Left ventricle myocardium inferior (tissue), 1 donor: ENCODE measurements around the gene TMEM132C. TPM values are rescaled to one million over a fixed set of nuclear protein-coding genes. Genes with fewer than 3 reads are reported as not detected.

Experiments used
- DNase-seq: peaks from one replicate; pipeline ENCODE4 v3.0.0-alpha.2; 2020
- H3K27ac ChIP-seq: fragments of 200-600 bp; replicated peaks from 2 replicates; pipeline ENCODE4 v1.8.0; 2021
- H3K27me3 ChIP-seq: fragments of 200-600 bp; 2 replicates; pipeline ENCODE4 v1.8.0; 2021; ENCODE audit warnings: low read depth
- H3K36me3 ChIP-seq: fragments of 200-600 bp; 2 replicates; pipeline ENCODE4 v1.8.0; 2021
- H3K4me1 ChIP-seq: fragments of 200-600 bp; 2 replicates; pipeline ENCODE4 v1.8.0; 2021
- H3K4me3 ChIP-seq: fragments of 200-600 bp; 2 replicates; pipeline ENCODE4 v1.8.0; 2021; ENCODE audit warnings: mild to moderate bottlenecking, moderate library complexity
- H3K9me3 ChIP-seq: fragments of 200-600 bp; replicated peaks from 2 replicates; pipeline ENCODE4 v1.8.0; 2021
- CTCF ChIP-seq: fragments of 200-600 bp; IDR thresholded peaks from 2 replicates; pipeline ENCODE4 v1.8.0; 2021; ENCODE audit warnings: antibody characterized with exemption, mild to moderate bottlenecking, borderline replicate concordance
- intact Hi-C: fragments of 100-400 bp; cut with micrococcal nuclease; formaldehyde crosslinking; loops from one replicate; pipeline ENCODE4 v1.11.0; 2022
- total RNA-seq: library from RNA; stranded (reverse); fragmentation: NEBNext Ultra II Directional; extraction: Animal tissue kit (Norgen Biotek cat#: 25700); gene quantifications from one replicate; pipeline ENCODE4 v1.2.1, GENCODE V29; 2021
- donor health status: DM: no; HTN: yes; CAD: no; lungs with severe emphysema.

Gene TMEM132C
- total RNA-seq, 1 donor from 2014 or later = 1.8 TPM

- H3K27ac ChIP-seq = no peak overlapping the region
- H3K9me3 ChIP-seq = no peaks in the 10 kb centered on the region
- no peaks in the 10 kb centered on the region for H3K36me3 ChIP-seq
- intact Hi-C loops = no loop called here
- H3K4me1 ChIP-seq = no peaks in the 10 kb centered on the region
- peaks cover 72% of the 10 kb centered on the region for H3K27me3 ChIP-seq
- no peak for DNase-seq
- no peak for TF ChIP-seq CTCF
- H3K4me3 ChIP-seq = no peak overlapping the region
Observed at GRCh38 chr12:128729628-128730121, 462.7 kb downstream of the TMEM132C start.

GRCh38 chr12:128734371-128734770 lies 467.4 kb downstream of the TMEM132C start:
- intact Hi-C loops = no loop called here

DNA sequence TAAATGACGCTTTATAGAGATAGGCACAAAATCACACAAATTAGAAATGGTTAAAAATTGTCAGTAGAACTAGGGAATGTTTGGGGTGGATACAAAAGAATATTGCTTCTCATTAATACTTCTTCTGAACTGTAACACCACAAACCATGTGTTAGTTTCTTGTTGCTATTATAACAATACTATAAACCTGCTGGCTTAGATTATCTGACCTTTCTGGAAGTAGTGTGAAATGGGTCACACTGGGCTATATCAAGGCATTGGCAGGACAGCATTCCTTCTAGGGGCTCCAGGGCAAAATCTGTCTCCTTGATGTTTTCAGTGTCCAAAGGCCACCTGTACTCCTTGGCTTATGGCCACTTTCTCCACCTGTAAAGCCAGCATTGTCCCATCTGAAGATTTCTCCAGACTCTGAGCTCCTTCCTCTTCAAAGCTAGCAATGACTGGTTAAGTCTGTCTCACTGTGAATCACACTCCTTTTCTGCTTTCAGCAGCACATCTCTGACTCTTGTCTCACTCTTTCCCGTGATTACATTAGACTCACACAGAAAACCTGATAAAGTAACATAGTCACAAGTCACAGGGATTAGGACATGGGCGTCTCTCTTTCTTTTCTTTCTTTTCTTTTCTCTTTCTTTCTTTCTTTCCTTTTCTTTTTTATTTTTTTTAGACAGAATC lies 470.5 kb downstream of the TMEM132C start:
- H3K36me3 ChIP-seq = no peaks in the 10 kb centered on the region
- TF ChIP-seq CTCF = no peak
- DNase-seq = no peak
- H3K4me3 ChIP-seq = no peak overlapping the region
- no peaks in the 10 kb centered on the region for H3K4me1 ChIP-seq
- peaks cover 42% of the 10 kb centered on the region for H3K27me3 ChIP-seq
- H3K9me3 ChIP-seq = peaks cover 5% of the 10 kb centered on the region
- H3K27ac ChIP-seq = no peak overlapping the region
- intact Hi-C loops = no loop called here

More at GRCh38 chr12:128734371-128734770, 467.4 kb downstream of the TMEM132C start:
- Histone ChIP-seq H3K4me1 (no peaks in the 10 kb centered on the region), H3K4me3 (no peak overlapping the region), H3K27ac (no peak overlapping the region), H3K27me3 (peaks cover 53% of the 10 kb centered on the region), H3K36me3 (no peaks in the 10 kb centered on the region), H3K9me3 (no peaks in the 10 kb centered on the region)
- DNase-seq = no peak
- no peak for TF ChIP-seq CTCF

- intact Hi-C loops = no loop called here
- Histone ChIP-seq H3K9me3 (peaks cover 5% of the 10 kb centered on the region), H3K27ac (no peak overlapping the region), H3K27me3 (peaks cover 68% of the 10 kb centered on the region), H3K4me1 (no peaks in the 10 kb centered on the region), H3K4me3 (no peak overlapping the region), H3K36me3 (no peaks in the 10 kb centered on the region)
- no peak for TF ChIP-seq CTCF
- no peak for DNase-seq
Observed at GRCh38 chr12:128743916-128744315, 476.9 kb downstream of the TMEM132C start.

DNA sequence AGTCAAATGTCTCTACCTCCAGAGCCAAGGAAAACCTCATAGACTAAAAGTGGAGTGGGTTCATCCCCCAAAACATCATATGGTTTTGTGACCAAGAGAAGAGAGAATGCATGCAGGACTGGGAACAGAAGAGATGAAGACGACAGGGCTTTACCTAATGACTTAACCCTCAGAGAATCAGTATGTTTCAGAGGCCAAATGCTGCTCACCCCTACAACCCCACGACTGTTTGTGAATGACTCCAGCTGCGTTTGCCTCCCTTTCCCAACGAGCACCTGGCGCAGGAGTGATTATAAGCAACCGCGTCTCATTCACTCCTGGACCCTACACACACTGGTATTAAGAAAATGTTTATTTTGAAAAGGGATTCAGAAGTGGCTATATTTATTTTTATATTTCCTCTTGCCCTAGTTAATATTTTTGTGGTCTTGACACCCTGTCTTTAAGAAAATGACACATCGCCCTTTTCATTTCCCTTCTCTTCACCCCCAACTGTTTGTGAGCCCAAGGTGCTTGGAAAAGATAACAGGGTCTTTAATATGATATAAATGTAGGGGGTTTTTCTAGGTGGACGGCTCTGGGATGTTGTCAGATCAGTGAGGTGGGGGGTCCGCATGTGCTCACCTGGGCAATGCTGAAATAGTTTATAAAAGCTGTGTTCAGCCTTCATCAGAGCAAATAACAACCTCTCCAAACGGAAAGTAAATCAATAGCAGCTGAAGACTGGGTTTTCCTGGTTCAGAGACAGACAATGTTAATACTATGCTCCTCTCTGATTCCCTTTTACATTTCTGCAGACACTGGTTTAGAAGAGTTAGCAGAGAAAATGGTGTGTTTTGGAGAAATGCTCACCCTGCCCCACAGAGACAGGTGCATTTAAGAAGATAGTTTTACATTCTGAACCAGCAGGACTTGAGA lies 479.1 kb downstream of the TMEM132C start:
- Histone ChIP-seq H3K27ac (no peak overlapping the region), H3K4me1 (no peaks in the 10 kb centered on the region), H3K27me3 (peaks cover 71% of the 10 kb centered on the region), H3K36me3 (no peaks in the 10 kb centered on the region), H3K9me3 (no peaks in the 10 kb centered on the region), H3K4me3 (no peak overlapping the region)
- DNase-seq = no peak
- TF ChIP-seq CTCF = no peak
- intact Hi-C loops = no loop called here
